K562 (cell line): ENCODE measurements around the gene RAI1. TPM values are rescaled to one million over a fixed set of nuclear protein-coding genes. Genes with fewer than 3 reads are reported as not detected.

ENCODE experiments used
- ATAC-seq: fragments of 200-7000 bp; cut with Tn5 transposase; 3 replicates; pipeline ENCODE4 v1.9.1; 2020; ENCODE audit warnings: moderate library complexity
- BruUV-seq: library from RNA; stranded (reverse); fragments of 400-500 nt; replicated peaks from 2 replicates; lab custom pipeline; 2021; lab: Mats Ljungman, UMichigan
- CTCF ChIA-PET: fragments of 300-600 bp; formaldehyde crosslinking; extraction: SDS; loops from one replicate; lab custom pipeline; 2021; ENCODE audit warnings: low intra/inter-chr PET ratio; lab: Yijun Ruan, JAX
- POLR2A ChIA-PET: fragments of 300-600, 350-650 bp; sonication (Branson Sonifier 250); formaldehyde crosslinking; extraction: SDS; loops from one replicate; lab custom pipeline; 2021; ENCODE audit warnings: antibody characterized with exemption, inconsistent platforms; lab: Yijun Ruan, JAX
- DNase-seq, 4 experiments: peaks; one replicate each; pipeline versions ENCODE4 v3.0.0 to v3.0.0-alpha.2; 2011 to 2018; ENCODE audit warnings: low spot score in 3 of 4, mixed read lengths in 3 of 4; ENCODE audit errors: extremely low read depth in 1 of 4
- FAIRE-seq: peaks from 2 replicates; lab custom pipeline; 2011; peaks lifted over from hg19 to GRCh38; lab: Jason Lieb, UNC
- H2AFZ ChIP-seq: 2 replicates; pipeline ENCODE4 v1.6.0; 2011; ENCODE audit warnings: low read depth, low read length, control low read depth, inconsistent platforms
- H3K27ac ChIP-seq: fragments of 200-600 bp; 3 replicates; pipeline ENCODE4 v1.8.0; 2011; ENCODE audit warnings: low read depth, mild to moderate bottlenecking, control low read depth, inconsistent platforms, low read length, moderate library complexity, mixed read lengths; ENCODE audit errors: extremely low read depth
- H3K27me3 ChIP-seq, 2 experiments: fragments of 300-600 bp in 1 of 2; 2 replicates in 1 of 2; 3 replicates in 1 of 2; pipeline versions ENCODE4 v1.6.0 to v1.8.0; 2011; ENCODE audit warnings: inconsistent platforms in 2 of 2, low read length in 2 of 2, mild to moderate bottlenecking in 1 of 2, mixed read lengths in 1 of 2, moderate library complexity in 1 of 2; ENCODE audit not compliant: control insufficient read depth in 2 of 2, insufficient read depth in 2 of 2
- H3K36me3 ChIP-seq: fragments of 300-600 bp; 3 replicates; pipeline ENCODE4 v1.8.0; 2011; ENCODE audit warnings: mild to moderate bottlenecking, low read length, inconsistent platforms; ENCODE audit not compliant: control insufficient read depth, insufficient read depth
- H3K4me1 ChIP-seq, 2 experiments: fragments of 200-600 bp in 1 of 2; replicated peaks in 1 of 2; 2 replicates in 1 of 2; 3 replicates in 1 of 2; pipeline versions ENCODE4 v1.5.1 to v1.8.0; 2011; ENCODE audit warnings: inconsistent platforms in 2 of 2, low read length in 2 of 2, mild to moderate bottlenecking in 1 of 2, mixed read lengths in 1 of 2, moderate library complexity in 1 of 2; ENCODE audit not compliant: control insufficient read depth in 2 of 2, insufficient read depth in 2 of 2
- H3K4me2 ChIP-seq: 2 replicates; pipeline ENCODE4 v1.6.1; 2011; ENCODE audit warnings: low read length, control low read depth, inconsistent platforms, mixed read lengths; ENCODE audit not compliant: insufficient read depth
- H3K4me3 ChIP-seq: fragments of 200-600 bp; sonication (generic), shearing (Covaris generic); 2 replicates; pipeline ENCODE4 v1.5.1; 2016; ENCODE audit warnings: control low read depth, inconsistent platforms
- H3K79me2 ChIP-seq: fragments of 200-600 bp; 3 replicates; pipeline ENCODE4 v1.8.0; 2011; ENCODE audit warnings: low read length, inconsistent platforms; ENCODE audit not compliant: control insufficient read depth, insufficient read depth
- H3K9ac ChIP-seq, 2 experiments: 2 replicates each; pipeline versions ENCODE4 v1.6.0 to v1.6.1; 2011; ENCODE audit warnings: low read depth in 2 of 2, low read length in 2 of 2, control low read depth in 1 of 2, inconsistent platforms in 1 of 2, mild to moderate bottlenecking in 1 of 2, mixed read lengths in 1 of 2; ENCODE audit not compliant: insufficient read depth in 1 of 2
- H3K9me1 ChIP-seq: one replicate; pipeline ENCODE4 v1.6.0; 2011; ENCODE audit warnings: inconsistent platforms, mild to moderate bottlenecking, low read length, moderate library complexity; ENCODE audit not compliant: control insufficient read depth, insufficient read depth
- H3K9me3 ChIP-seq: replicated peaks from 2 replicates; pipeline ENCODE4 v1.5.1; 2011; ENCODE audit warnings: low read depth, low read length, inconsistent platforms; ENCODE audit not compliant: control insufficient read depth, insufficient read depth
- H4K20me1 ChIP-seq: replicated peaks from 2 replicates; pipeline ENCODE4 v1.6.1; 2011; ENCODE audit warnings: low read length, inconsistent platforms, mixed read lengths; ENCODE audit not compliant: control insufficient read depth, insufficient read depth
- CBX5 ChIP-seq: IDR thresholded peaks from 2 replicates; pipeline ENCODE4 v1.6.1; 2014; ENCODE audit warnings: low read depth, borderline replicate concordance
- CSDE1 ChIP-seq, 2 experiments: fragments of 450-650 bp; IDR thresholded peaks; 2 replicates each; pipeline ENCODE4 v1.6.1; 2016; ENCODE audit warnings: mild to moderate bottlenecking in 1 of 2
- MED1 ChIP-seq: sonication (generic); formaldehyde crosslinking; IDR thresholded peaks from 2 replicates; pipeline ENCODE4 v1.8.1; 2023; ENCODE audit warnings: missing genetic modification reagents, borderline replicate concordance
- POLR2B ChIP-seq: fragments of 450-650 bp; IDR thresholded peaks from 2 replicates; pipeline ENCODE4 v1.6.1; 2018; ENCODE audit warnings: low read depth; ENCODE audit not compliant: partially characterized antibody
- PTRF ChIP-seq: fragments of 450-650 bp; IDR thresholded peaks from 2 replicates; pipeline ENCODE4 v1.6.1; 2016; ENCODE audit warnings: mild to moderate bottlenecking, missing genetic modification characterization, missing compliant biosample characterization
- RBM22 ChIP-seq: fragments of 200-400 bp; formaldehyde crosslinking; IDR thresholded peaks from 2 replicates; pipeline ENCODE4 v1.6.1; 2018; ENCODE audit warnings: low read length, low read depth; ENCODE audit not compliant: poor library complexity, severe bottlenecking
- SMC3 ChIP-seq: conservative IDR thresholded peaks from 2 replicates; pipeline ENCODE4 v1.6.1; 2011; ENCODE audit warnings: low read depth, low read length, improper control_type of control experiment; ENCODE audit not compliant: insufficient read depth
- SP1 ChIP-seq: sonication (generic); formaldehyde crosslinking; IDR thresholded peaks from 2 replicates; pipeline ENCODE4 v1.8.1; 2022; ENCODE audit warnings: mild to moderate bottlenecking, missing genetic modification reagents
- ZNF174 ChIP-seq: fragments of 250-450 bp; sonication (Bioruptor Pico); IDR thresholded peaks from 2 replicates; pipeline ENCODE4 v1.4.0; 2020; ENCODE audit warnings: mild to moderate bottlenecking
- WGBS: fragments of 100-300 bp; shearing (Covaris generic); methylation state at CpG from one replicate; pipeline ENCODE4 v1.1.6; 2016; ENCODE audit warnings: low coverage, mixed read lengths; ENCODE audit not compliant: insufficient coverage; ENCODE audit errors: missing lambda C conversion rate; 5-methylcytosine and 5-hydroxymethylcytosine counted together
- in situ Hi-C: fragments of 300-500 bp; cut with MboI; formaldehyde crosslinking; loops from 4 replicates; pipeline ENCODE4 v1.15.0; 2018; ENCODE audit warnings: inconsistent platforms, mixed read lengths
- intact Hi-C: fragments of 100-400 bp; cut with micrococcal nuclease; formaldehyde crosslinking; loops from 2 replicates; pipeline ENCODE4 v1.14.2; 2022
- polyA plus RNA-seq, 8 experiments: library from polyadenylated mRNA; depleted of rRNA in 4 of 8; stranded (reverse) in 5 of 8; unstranded in 3 of 8; fragments of >200 nt; fragmentation: Nextera tagmentation in 2 of 8; fragmentation: Illumina TruSeq in 1 of 8; extraction: Ambion mirVana in 2 of 8; extraction: Trizol in 1 of 8; gene quantifications; 2 replicates each; pipeline versions ENCODE4 v1.2.1 to v1.2.3, GENCODE V29; 2011 to 2014; ENCODE audit warnings: inconsistent platforms in 1 of 8, missing spikeins in 1 of 8
- total RNA-seq, 7 experiments: library from RNA; depleted of rRNA in 6 of 7; stranded (reverse); fragments of >200 nt in 6 of 7; fragmentation: Illumina TruSeq in 2 of 7; extraction: Trizol in 2 of 7; gene quantifications; 2 replicates each; pipeline versions ENCODE4 v1.2.1 to v1.2.3, GENCODE V29; 2011 to 2021; ENCODE audit warnings: low replicate concordance in 1 of 7

RAI1 gene
- total and polyA plus RNA-seq, 9 of the 15 experiments (the other 6 are each of a cell fraction or from before 2014, with no cell fraction given): 0.68 to 19.9 (median 5.5) TPM

DNA sequence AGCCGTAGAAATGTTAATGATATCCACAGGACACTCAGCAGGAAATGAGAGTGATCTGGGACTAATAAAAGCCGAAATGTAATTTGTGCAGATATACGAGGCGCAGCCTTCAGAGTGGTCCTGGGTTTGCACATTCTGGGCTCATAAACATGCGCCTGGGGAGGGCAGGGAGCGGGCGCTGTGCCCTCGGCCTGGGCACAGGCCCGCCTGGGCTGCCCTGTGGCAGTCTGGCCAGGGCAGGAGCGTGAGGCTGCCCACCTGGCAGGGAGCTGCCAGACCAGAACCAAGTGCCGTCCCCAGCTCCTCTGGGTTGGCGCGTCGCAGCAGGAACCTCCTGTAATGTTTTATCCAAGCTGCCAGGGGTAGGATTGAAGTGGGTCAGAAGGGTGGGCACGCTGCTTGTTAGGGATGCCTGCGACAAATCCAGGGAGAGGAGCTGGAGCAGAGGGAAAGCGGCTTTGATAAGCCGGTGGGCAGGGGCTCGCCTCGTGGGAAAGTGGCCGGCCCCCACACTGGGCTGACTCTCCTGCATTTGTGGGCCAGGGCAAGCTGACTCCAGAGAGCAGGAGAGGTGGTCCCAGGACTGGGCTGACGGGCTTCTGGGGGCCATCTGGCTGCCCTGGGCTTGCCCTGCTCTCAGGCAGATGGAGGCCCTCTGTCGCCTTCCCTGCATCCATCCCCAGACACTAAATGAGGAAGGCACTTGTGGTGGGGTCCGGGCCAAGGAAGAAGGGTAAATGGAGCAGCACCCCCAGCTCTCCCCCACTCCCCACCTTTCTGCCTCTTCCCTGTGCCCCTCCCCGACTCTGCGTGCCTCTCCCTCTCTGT lies 109.6 kb downstream of the RAI1 start:
- TF ChIP-seq POLR2B (no peak), RBM22 (peak; percentile 19), PTRF (no peak), SMC3 (no peak), SP1 (CRISPR knock-in tag) (no peak), ZNF174 (CRISPR knock-in tag) (no peak), MED1 (no peak), CBX5 (no peak), CSDE1 (IDR thresholded peaks at IDR 0.05) (no peak)
- Histone ChIP-seq H3K4me3 (no peak overlapping the region), H3K4me1 (peaks cover 0 to 68% of the 10 kb centered on the region in 2 experiments; a peak in 4 of 5 replicates), H2AFZ (no peak overlapping the region), H3K9me1 (no peaks in the 10 kb centered on the region), H3K9me3 (no peaks in the 10 kb centered on the region), H3K79me2 (no peaks in the 10 kb centered on the region), H3K36me3 (peaks cover 20% of the 10 kb centered on the region; the same call in 2 of the 3 replicates), H3K9ac (peak overlapping the region in 1 of 2 experiments; percentile 58; a peak in 2 of 4 replicates), H3K27me3 (no peaks in the 10 kb centered on the region), H3K27ac (no peak overlapping the region), H4K20me1 (no peaks in the 10 kb centered on the region), H3K4me2 (no peak overlapping the region)
- 77% methylated on average over 19 of the region's 26 CpGs for WGBS
- POLR2A ChIA-PET: interaction anchor here (0.7 kb wide), 1 partner anchor 394 kb away, joined by 3 read pairs; no protein-coding TSS in a partner anchor
- no peak for DNase-seq
- in situ Hi-C loops: no loop called here
- no peak for FAIRE-seq
- intact Hi-C loops: no loop called here
- BruUV-seq: no TSS peak
- CTCF ChIA-PET: no interaction called here
- ATAC-seq: no peak
